GM23338 (cell line): ENCODE data around the gene WNT4. TPM values are rescaled to one million over a fixed set of nuclear protein-coding genes. Genes with fewer than 3 reads are reported as not detected.

Experiments used
- ATAC-seq: fragments of 200-7000 bp; cut with Tn5 transposase; 3 replicates; pipeline ENCODE4 v1.9.1; 2020
- DNase-seq: peaks from one replicate; pipeline ENCODE4 v3.0.0-alpha.2; 2015; ENCODE audit warnings: low spot score
- H2AFZ ChIP-seq: fragments of 200-600 bp; sonication (generic); 2 replicates; pipeline ENCODE4 v1.8.0; 2016; ENCODE audit warnings: antibody characterized with exemption, mild to moderate bottlenecking, moderate library complexity
- H3F3A ChIP-seq: fragments of 200-600 bp; sonication (generic); replicated peaks from 2 replicates; pipeline ENCODE4 v1.8.0; 2017; ENCODE audit warnings: antibody characterized with exemption, mixed run types, low read depth
- H3K27ac ChIP-seq: fragments of 200-600 bp; sonication (generic); 2 replicates; pipeline ENCODE4 v1.6.1; 2016; ENCODE audit warnings: low read depth
- H3K27me3 ChIP-seq: fragments of 200-600 bp; sonication (generic); 2 replicates; pipeline ENCODE4 v1.8.0; 2016; ENCODE audit warnings: mild to moderate bottlenecking, mixed run types, moderate library complexity; ENCODE audit not compliant: insufficient read depth
- H3K36me3 ChIP-seq: fragments of 200-600 bp; sonication (generic); 2 replicates; pipeline ENCODE4 v1.8.0; 2016; ENCODE audit warnings: mild to moderate bottlenecking; ENCODE audit not compliant: insufficient read depth
- H3K4me1 ChIP-seq: fragments of 200-600 bp; sonication (generic); 2 replicates; pipeline ENCODE4 v1.8.0; 2016; ENCODE audit warnings: mild to moderate bottlenecking, moderate library complexity; ENCODE audit not compliant: insufficient read depth
- H3K4me2 ChIP-seq: fragments of 200-600 bp; sonication (generic); 2 replicates; pipeline ENCODE4 v1.7.1; 2017; ENCODE audit warnings: mixed run types
- H3K4me3 ChIP-seq: fragments of 200-600 bp; sonication (generic); 2 replicates; pipeline ENCODE4 v1.6.1; 2016; ENCODE audit warnings: mixed run types
- H3K79me2 ChIP-seq: fragments of 200-600 bp; sonication (generic); replicated peaks from 2 replicates; pipeline ENCODE4 v1.8.0; 2017; ENCODE audit warnings: mild to moderate bottlenecking; ENCODE audit not compliant: insufficient read depth
- H3K9me2 ChIP-seq: fragments of 200-600 bp; sonication (generic); 2 replicates; pipeline ENCODE4 v1.8.0; 2017; ENCODE audit not compliant: insufficient read depth
- H4K20me1 ChIP-seq: fragments of 200-600 bp; sonication (generic); replicated peaks from 2 replicates; pipeline ENCODE4 v1.8.0; 2017; ENCODE audit warnings: mild to moderate bottlenecking; ENCODE audit not compliant: insufficient read depth
- H3K27ac Mint-ChIP-seq: 2 replicates; pipeline ENCODE4 v1.8.0; 2020; ENCODE audit warnings: inconsistent platforms, mild to moderate bottlenecking, moderate library complexity, mixed read lengths
- H3K27me3 Mint-ChIP-seq: 3 replicates; pipeline ENCODE4 v1.8.0; 2022; ENCODE audit warnings: low read depth, mild to moderate bottlenecking, moderate library complexity, mixed read lengths, inconsistent platforms; ENCODE audit not compliant: insufficient read depth, poor library complexity
- H3K36me3 Mint-ChIP-seq: 3 replicates; pipeline ENCODE4 v1.8.0; 2021; ENCODE audit warnings: low read depth, mild to moderate bottlenecking, inconsistent platforms, moderate library complexity, mixed read lengths
- H3K4me1 Mint-ChIP-seq: 3 replicates; pipeline ENCODE4 v1.8.0; 2020; ENCODE audit warnings: mild to moderate bottlenecking, inconsistent platforms, mixed read lengths
- H3K4me3 Mint-ChIP-seq: 3 replicates; pipeline ENCODE4 v1.8.0; 2021; ENCODE audit warnings: moderate library complexity, mild to moderate bottlenecking, inconsistent platforms, mixed read lengths
- H3K9me3 Mint-ChIP-seq: 3 replicates; pipeline ENCODE4 v1.8.0; 2020; ENCODE audit warnings: moderate library complexity, mild to moderate bottlenecking, inconsistent platforms, mixed read lengths
- CREB1 ChIP-seq: fragments of 250-450 bp; sonication (Bioruptor Pico); IDR thresholded peaks from 2 replicates; pipeline ENCODE4 v1.5.0; 2020; ENCODE audit warnings: low read depth, mild to moderate bottlenecking, moderate library complexity
- EZH2 ChIP-seq: fragments of 200-600 bp; sonication (generic); IDR thresholded peaks from one replicate; pipeline ENCODE4 v1.8.0; 2017; ENCODE audit warnings: antibody characterized with exemption, mild to moderate bottlenecking, low read depth; ENCODE audit not compliant: unreplicated experiment
- EZH2phosphoT487 ChIP-seq: fragments of 200-600 bp; sonication (generic); IDR thresholded peaks from one replicate; pipeline ENCODE4 v1.8.1; 2018; ENCODE audit warnings: antibody characterized with exemption; ENCODE audit not compliant: unreplicated experiment
- JUNB ChIP-seq: IDR thresholded peaks from one replicate; pipeline ENCODE4 v1.6.1; 2016; ENCODE audit warnings: antibody characterized with exemption; ENCODE audit not compliant: unreplicated experiment
- NANOG ChIP-seq: IDR thresholded peaks from 2 replicates; pipeline ENCODE4 v1.6.1; 2016; ENCODE audit warnings: antibody characterized with exemption, borderline replicate concordance
- POLR2AphosphoS5 ChIP-seq: IDR thresholded peaks from 2 replicates; pipeline ENCODE4 v1.6.1; 2016; ENCODE audit warnings: antibody characterized with exemption, low read depth
- STAT1 ChIP-seq: IDR thresholded peaks from one replicate; pipeline ENCODE4 v1.6.1; 2016; ENCODE audit warnings: antibody characterized with exemption; ENCODE audit not compliant: unreplicated experiment
- ZNF114 ChIP-seq: fragments of 250-450 bp; sonication (Bioruptor Pico); IDR thresholded peaks from 2 replicates; pipeline ENCODE4 v1.5.0; 2020; ENCODE audit warnings: mild to moderate bottlenecking, moderate library complexity
- ZNF331 ChIP-seq: fragments of 250-450 bp; sonication (Bioruptor Pico); IDR thresholded peaks from 2 replicates; pipeline ENCODE4 v1.5.0; 2020; ENCODE audit warnings: low read depth, mild to moderate bottlenecking, moderate library complexity
- polyA plus RNA-seq: library from polyadenylated mRNA; unstranded; fragments of >200 nt; fragmentation: Nextera tagmentation; extraction: Ambion mirVana; gene quantifications from 2 replicates; pipeline ENCODE4 v1.2.1, GENCODE V29; 2016
- total RNA-seq: library from RNA; depleted of rRNA; stranded (reverse); fragments of >200 nt; shearing (Covaris generic); gene quantifications from 2 replicates; pipeline ENCODE4 v1.2.3, GENCODE V29; 2014
- TF ChIP-seq, protein P1 (sequence below): fragments of 250-450 bp; sonication (Bioruptor Pico); IDR thresholded peaks from 2 replicates; pipeline ENCODE4 v1.5.0; 2020; ENCODE audit warnings: mild to moderate bottlenecking, moderate library complexity
- TF ChIP-seq, protein P2 (sequence below): IDR thresholded peaks from one replicate; pipeline ENCODE4 v1.6.1; 2018; ENCODE audit warnings: antibody characterized with exemption; ENCODE audit not compliant: unreplicated experiment
- TF ChIP-seq, protein P3 (sequence below): IDR thresholded peaks from 2 replicates; pipeline ENCODE4 v1.6.1; 2016; ENCODE audit warnings: antibody characterized with exemption
- TF ChIP-seq, protein P4 (sequence below), 2 experiments: fragments of 200-600 bp in 1 of 2; sonication (generic) in 1 of 2; conservative IDR thresholded peaks; 2 replicates each; pipeline versions ENCODE4 v1.5.1 to v1.6.1; 2016 to 2017; ENCODE audit warnings: antibody characterized with exemption in 2 of 2, low read depth in 2 of 2, mild to moderate bottlenecking in 2 of 2, moderate library complexity in 1 of 2

Gene WNT4
- total and polyA plus RNA-seq, 2 experiments from 2014 or later = 0.59 to 0.79 TPM

DNA sequence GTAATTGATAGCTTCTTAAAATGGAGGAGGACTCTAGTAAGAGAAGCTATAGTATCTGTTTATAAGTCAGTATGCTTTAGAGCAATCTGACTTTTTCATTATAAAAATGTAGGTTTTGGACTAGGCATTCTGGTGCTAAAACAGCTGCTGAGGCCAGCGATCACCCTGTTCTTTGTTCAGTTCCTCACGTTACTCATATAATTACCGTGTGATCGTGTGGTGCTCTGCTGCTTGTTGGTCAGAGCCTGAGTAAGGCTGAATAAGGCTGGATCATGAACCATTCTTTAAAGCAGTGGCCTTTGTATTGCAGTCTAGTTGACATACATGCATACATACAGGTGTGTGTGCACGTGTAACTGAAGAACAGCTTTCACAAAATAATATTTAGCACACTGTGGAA lies 65.2 kb downstream of the WNT4 start:
- H3K36me3 ChIP-seq = peaks cover 6% of the 10 kb centered on the region; the same call in 1 of the 2 replicates
- peaks cover 21% of the 10 kb centered on the region for H3K36me3 Mint-ChIP-seq
- H3K4me2 ChIP-seq = no peak overlapping the region
- TF ChIP-seq ZNF114 (CRISPR knock-in tag) (no peak), EZH2phosphoT487 (no peak), NANOG (no peak), ZNF331 (CRISPR knock-in tag) (no peak), CREB1 (CRISPR knock-in tag) (no peak), POLR2AphosphoS5 (no peak), STAT1 (no peak), JUNB (no peak), EZH2 (no peak)
- TF ChIP-seq, protein P1, sequence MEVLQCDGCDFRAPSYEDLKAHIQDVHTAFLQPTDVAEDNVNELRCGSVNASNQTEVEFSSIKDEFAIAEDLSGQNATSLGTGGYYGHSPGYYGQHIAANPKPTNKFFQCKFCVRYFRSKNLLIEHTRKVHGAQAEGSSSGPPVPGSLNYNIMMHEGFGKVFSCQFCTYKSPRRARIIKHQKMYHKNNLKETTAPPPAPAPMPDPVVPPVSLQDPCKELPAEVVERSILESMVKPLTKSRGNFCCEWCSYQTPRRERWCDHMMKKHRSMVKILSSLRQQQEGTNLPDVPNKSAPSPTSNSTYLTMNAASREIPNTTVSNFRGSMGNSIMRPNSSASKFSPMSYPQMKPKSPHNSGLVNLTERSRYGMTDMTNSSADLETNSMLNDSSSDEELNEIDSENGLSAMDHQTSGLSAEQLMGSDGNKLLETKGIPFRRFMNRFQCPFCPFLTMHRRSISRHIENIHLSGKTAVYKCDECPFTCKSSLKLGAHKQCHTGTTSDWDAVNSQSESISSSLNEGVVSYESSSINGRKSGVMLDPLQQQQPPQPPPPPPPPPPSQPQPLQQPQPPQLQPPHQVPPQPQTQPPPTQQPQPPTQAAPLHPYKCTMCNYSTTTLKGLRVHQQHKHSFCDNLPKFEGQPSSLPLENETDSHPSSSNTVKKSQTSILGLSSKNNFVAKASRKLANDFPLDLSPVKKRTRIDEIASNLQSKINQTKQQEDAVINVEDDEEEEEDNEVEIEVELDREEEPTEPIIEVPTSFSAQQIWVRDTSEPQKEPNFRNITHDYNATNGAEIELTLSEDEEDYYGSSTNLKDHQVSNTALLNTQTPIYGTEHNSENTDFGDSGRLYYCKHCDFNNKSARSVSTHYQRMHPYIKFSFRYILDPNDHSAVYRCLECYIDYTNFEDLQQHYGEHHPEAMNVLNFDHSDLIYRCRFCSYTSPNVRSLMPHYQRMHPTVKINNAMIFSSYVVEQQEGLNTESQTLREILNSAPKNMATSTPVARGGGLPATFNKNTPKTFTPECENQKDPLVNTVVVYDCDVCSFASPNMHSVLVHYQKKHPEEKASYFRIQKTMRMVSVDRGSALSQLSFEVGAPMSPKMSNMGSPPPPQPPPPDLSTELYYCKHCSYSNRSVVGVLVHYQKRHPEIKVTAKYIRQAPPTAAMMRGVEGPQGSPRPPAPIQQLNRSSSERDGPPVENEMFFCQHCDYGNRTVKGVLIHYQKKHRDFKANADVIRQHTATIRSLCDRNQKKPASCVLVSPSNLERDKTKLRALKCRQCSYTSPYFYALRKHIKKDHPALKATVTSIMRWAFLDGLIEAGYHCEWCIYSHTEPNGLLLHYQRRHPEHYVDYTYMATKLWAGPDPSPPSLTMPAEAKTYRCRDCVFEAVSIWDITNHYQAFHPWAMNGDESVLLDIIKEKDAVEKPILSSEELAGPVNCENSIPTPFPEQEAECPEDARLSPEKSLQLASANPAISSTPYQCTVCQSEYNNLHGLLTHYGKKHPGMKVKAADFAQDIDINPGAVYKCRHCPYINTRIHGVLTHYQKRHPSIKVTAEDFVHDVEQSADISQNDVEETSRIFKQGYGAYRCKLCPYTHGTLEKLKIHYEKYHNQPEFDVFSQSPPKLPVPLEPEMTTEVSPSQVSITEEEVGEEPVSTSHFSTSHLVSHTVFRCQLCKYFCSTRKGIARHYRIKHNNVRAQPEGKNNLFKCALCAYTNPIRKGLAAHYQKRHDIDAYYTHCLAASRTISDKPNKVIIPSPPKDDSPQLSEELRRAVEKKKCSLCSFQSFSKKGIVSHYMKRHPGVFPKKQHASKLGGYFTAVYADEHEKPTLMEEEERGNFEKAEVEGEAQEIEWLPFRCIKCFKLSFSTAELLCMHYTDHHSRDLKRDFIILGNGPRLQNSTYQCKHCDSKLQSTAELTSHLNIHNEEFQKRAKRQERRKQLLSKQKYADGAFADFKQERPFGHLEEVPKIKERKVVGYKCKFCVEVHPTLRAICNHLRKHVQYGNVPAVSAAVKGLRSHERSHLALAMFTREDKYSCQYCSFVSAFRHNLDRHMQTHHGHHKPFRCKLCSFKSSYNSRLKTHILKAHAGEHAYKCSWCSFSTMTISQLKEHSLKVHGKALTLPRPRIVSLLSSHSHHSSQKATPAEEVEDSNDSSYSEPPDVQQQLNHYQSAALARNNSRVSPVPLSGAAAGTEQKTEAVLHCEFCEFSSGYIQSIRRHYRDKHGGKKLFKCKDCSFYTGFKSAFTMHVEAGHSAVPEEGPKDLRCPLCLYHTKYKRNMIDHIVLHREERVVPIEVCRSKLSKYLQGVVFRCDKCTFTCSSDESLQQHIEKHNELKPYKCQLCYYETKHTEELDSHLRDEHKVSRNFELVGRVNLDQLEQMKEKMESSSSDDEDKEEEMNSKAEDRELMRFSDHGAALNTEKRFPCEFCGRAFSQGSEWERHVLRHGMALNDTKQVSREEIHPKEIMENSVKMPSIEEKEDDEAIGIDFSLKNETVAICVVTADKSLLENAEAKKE = no peak
- TF ChIP-seq, protein P2, sequence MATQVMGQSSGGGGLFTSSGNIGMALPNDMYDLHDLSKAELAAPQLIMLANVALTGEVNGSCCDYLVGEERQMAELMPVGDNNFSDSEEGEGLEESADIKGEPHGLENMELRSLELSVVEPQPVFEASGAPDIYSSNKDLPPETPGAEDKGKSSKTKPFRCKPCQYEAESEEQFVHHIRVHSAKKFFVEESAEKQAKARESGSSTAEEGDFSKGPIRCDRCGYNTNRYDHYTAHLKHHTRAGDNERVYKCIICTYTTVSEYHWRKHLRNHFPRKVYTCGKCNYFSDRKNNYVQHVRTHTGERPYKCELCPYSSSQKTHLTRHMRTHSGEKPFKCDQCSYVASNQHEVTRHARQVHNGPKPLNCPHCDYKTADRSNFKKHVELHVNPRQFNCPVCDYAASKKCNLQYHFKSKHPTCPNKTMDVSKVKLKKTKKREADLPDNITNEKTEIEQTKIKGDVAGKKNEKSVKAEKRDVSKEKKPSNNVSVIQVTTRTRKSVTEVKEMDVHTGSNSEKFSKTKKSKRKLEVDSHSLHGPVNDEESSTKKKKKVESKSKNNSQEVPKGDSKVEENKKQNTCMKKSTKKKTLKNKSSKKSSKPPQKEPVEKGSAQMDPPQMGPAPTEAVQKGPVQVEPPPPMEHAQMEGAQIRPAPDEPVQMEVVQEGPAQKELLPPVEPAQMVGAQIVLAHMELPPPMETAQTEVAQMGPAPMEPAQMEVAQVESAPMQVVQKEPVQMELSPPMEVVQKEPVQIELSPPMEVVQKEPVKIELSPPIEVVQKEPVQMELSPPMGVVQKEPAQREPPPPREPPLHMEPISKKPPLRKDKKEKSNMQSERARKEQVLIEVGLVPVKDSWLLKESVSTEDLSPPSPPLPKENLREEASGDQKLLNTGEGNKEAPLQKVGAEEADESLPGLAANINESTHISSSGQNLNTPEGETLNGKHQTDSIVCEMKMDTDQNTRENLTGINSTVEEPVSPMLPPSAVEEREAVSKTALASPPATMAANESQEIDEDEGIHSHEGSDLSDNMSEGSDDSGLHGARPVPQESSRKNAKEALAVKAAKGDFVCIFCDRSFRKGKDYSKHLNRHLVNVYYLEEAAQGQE = no peak
- TF ChIP-seq, protein P3, sequence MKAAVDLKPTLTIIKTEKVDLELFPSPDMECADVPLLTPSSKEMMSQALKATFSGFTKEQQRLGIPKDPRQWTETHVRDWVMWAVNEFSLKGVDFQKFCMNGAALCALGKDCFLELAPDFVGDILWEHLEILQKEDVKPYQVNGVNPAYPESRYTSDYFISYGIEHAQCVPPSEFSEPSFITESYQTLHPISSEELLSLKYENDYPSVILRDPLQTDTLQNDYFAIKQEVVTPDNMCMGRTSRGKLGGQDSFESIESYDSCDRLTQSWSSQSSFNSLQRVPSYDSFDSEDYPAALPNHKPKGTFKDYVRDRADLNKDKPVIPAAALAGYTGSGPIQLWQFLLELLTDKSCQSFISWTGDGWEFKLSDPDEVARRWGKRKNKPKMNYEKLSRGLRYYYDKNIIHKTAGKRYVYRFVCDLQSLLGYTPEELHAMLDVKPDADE = no peak
- TF ChIP-seq, protein P4, sequence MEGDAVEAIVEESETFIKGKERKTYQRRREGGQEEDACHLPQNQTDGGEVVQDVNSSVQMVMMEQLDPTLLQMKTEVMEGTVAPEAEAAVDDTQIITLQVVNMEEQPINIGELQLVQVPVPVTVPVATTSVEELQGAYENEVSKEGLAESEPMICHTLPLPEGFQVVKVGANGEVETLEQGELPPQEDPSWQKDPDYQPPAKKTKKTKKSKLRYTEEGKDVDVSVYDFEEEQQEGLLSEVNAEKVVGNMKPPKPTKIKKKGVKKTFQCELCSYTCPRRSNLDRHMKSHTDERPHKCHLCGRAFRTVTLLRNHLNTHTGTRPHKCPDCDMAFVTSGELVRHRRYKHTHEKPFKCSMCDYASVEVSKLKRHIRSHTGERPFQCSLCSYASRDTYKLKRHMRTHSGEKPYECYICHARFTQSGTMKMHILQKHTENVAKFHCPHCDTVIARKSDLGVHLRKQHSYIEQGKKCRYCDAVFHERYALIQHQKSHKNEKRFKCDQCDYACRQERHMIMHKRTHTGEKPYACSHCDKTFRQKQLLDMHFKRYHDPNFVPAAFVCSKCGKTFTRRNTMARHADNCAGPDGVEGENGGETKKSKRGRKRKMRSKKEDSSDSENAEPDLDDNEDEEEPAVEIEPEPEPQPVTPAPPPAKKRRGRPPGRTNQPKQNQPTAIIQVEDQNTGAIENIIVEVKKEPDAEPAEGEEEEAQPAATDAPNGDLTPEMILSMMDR (conservative IDR thresholded peaks at IDR 0.05; ENCODE audit: low read depth in 2 of 2) = no peak
- H2AFZ ChIP-seq = no peak overlapping the region
- H3K4me1 Mint-ChIP-seq = peaks cover 32% of the 10 kb centered on the region
- peaks cover 100% of the 10 kb centered on the region for H3K79me2 ChIP-seq
- H3K27me3 Mint-ChIP-seq = no peaks in the 10 kb centered on the region
- no peaks in the 10 kb centered on the region for H3K9me3 Mint-ChIP-seq
- H4K20me1 ChIP-seq = peaks cover 26% of the 10 kb centered on the region
- no peaks in the 10 kb centered on the region for H3K27me3 ChIP-seq
- H3K4me3 ChIP-seq = no peak overlapping the region
- DNase-seq (no peak), ATAC-seq (no peak)
- H3K9me2 ChIP-seq = peaks cover 3% of the 10 kb centered on the region; the same call in 1 of the 2 replicates
- no peak overlapping the region for H3K4me3 Mint-ChIP-seq
- no peaks in the 10 kb centered on the region; the same call in 1 of the 2 replicates for H3F3A ChIP-seq
- H3K27ac Mint-ChIP-seq = no peak overlapping the region
- no peak overlapping the region for H3K27ac ChIP-seq
- H3K4me1 ChIP-seq = peaks cover 37% of the 10 kb centered on the region
